H1 (cell line): Measurements from ENCODE around the gene HTD2. TPM values are rescaled to one million over a fixed set of nuclear protein-coding genes. Genes with fewer than 3 reads are reported as not detected.

ENCODE experiments used
- CTCF ChIA-PET: fragments of 300-600 bp; sonication (Branson Sonifier 250); formaldehyde crosslinking; loops from one replicate; lab custom pipeline; 2021; ENCODE audit not compliant: partially characterized antibody; lab: Charles Lee
- POLR2A ChIA-PET: fragments of 300-600 bp; sonication (Branson Sonifier 250); formaldehyde crosslinking; loops from one replicate; lab custom pipeline; 2021; ENCODE audit warnings: inconsistent platforms; ENCODE audit not compliant: partially characterized antibody; lab: Charles Lee
- DNase-seq, 2 experiments: peaks; one replicate each; pipeline versions ENCODE4 v3.0.0 to v3.0.0-alpha.2; 2010 to 2022; ENCODE audit warnings: low spot score in 2 of 2, low read depth in 1 of 2, mixed read lengths in 1 of 2
- FAIRE-seq: peaks from 2 replicates; lab custom pipeline; 2011; peaks lifted over from hg19 to GRCh38; lab: Jason Lieb, UNC
- H2AFZ ChIP-seq: 2 replicates; pipeline ENCODE4 v1.8.1; 2012; ENCODE audit warnings: low read length, inconsistent platforms
- H2AK5ac ChIP-seq: 2 replicates; pipeline ENCODE4 v1.6.1; 2013; ENCODE audit warnings: low read depth, low read length
- H2BK120ac ChIP-seq: replicated peaks from 2 replicates; pipeline ENCODE3; 2013; ENCODE audit warnings: low read depth, low read length, inconsistent platforms
- H2BK12ac ChIP-seq: 2 replicates; pipeline ENCODE4 v1.6.1; 2013; ENCODE audit warnings: low read depth, low read length
- H2BK15ac ChIP-seq: 2 replicates; pipeline ENCODE4 v1.6.1; 2013; ENCODE audit warnings: low read length
- H2BK20ac ChIP-seq: 2 replicates; pipeline ENCODE4 v1.6.1; 2013; ENCODE audit warnings: low read length
- H2BK5ac ChIP-seq: 2 replicates; pipeline ENCODE4 v1.6.1; 2013; ENCODE audit warnings: low read depth, low read length
- H3K14ac ChIP-seq: 2 replicates; pipeline ENCODE4 v1.6.1; 2013; ENCODE audit warnings: inconsistent platforms; ENCODE audit not compliant: insufficient read length
- H3K18ac ChIP-seq: 2 replicates; pipeline ENCODE4 v1.6.1; 2013; ENCODE audit warnings: low read length; ENCODE audit errors: extremely low read depth
- H3K23ac ChIP-seq: 2 replicates; pipeline ENCODE4 v1.6.1; 2013; ENCODE audit warnings: inconsistent platforms; ENCODE audit not compliant: insufficient read length
- H3K23me2 ChIP-seq: 2 replicates; pipeline ENCODE4 v1.6.1; 2013; ENCODE audit warnings: low read depth, low read length
- H3K27ac ChIP-seq: 2 replicates; pipeline ENCODE4 v1.6.1; 2011; ENCODE audit warnings: low read depth, low read length, inconsistent platforms
- H3K27me3 ChIP-seq, 4 experiments: replicated peaks in 1 of 4; 1 replicate in 1 of 4; 2 replicates in 3 of 4; pipeline versions ENCODE4 v1.6.1 to v1.8.1; 2011 to 2013; ENCODE audit warnings: low read length in 3 of 4, mild to moderate bottlenecking in 3 of 4, inconsistent platforms in 2 of 4, mixed read lengths in 2 of 4, moderate library complexity in 1 of 4; ENCODE audit not compliant: control insufficient read depth in 3 of 4, insufficient read depth in 3 of 4; ENCODE audit errors: extremely low read depth in 1 of 4
- H3K36me3 ChIP-seq, 4 experiments: 2 replicates each; pipeline versions ENCODE4 v1.6.1 to v1.8.1; 2011 to 2013; ENCODE audit warnings: mild to moderate bottlenecking in 4 of 4, low read length in 3 of 4, moderate library complexity in 2 of 4, control low read depth in 1 of 4, inconsistent platforms in 1 of 4; ENCODE audit not compliant: insufficient read depth in 4 of 4, control insufficient read depth in 2 of 4
- H3K4ac ChIP-seq: replicated peaks from 2 replicates; pipeline ENCODE3; 2013; ENCODE audit warnings: low read length, low read depth, mixed read lengths, inconsistent platforms; ENCODE audit not compliant: insufficient read length
- H3K4me1 ChIP-seq, 4 experiments: replicated peaks in 1 of 4; 1 replicate in 1 of 4; 2 replicates in 3 of 4; pipeline versions ENCODE4 v1.6.1 to v1.8.1; 2011 to 2013; ENCODE audit warnings: low read length in 3 of 4, inconsistent platforms in 2 of 4, mixed read lengths in 1 of 4; ENCODE audit not compliant: insufficient read depth in 4 of 4, control insufficient read depth in 3 of 4
- H3K4me2 ChIP-seq, 2 experiments: 2 replicates each; pipeline versions ENCODE4 v1.6.1 to v1.8.1; 2011 to 2013; ENCODE audit warnings: low read depth in 2 of 2, low read length in 2 of 2, control low read depth in 1 of 2, inconsistent platforms in 1 of 2, mild to moderate bottlenecking in 1 of 2; ENCODE audit not compliant: insufficient read depth in 1 of 2
- H3K4me3 ChIP-seq, 4 experiments: fragments of 200-600, 300-600 bp in 1 of 4; sonication (generic), shearing (Covaris generic), sonication (Bioruptor Twin) in 1 of 4; 2 replicates each; pipeline versions ENCODE4 v1.5.1 to v1.8.1; 2011 to 2016; ENCODE audit warnings: low read length in 4 of 4, low read depth in 3 of 4, control low read depth in 2 of 4, inconsistent platforms in 2 of 4, mild to moderate bottlenecking in 2 of 4, mixed read lengths in 1 of 4, moderate library complexity in 1 of 4; ENCODE audit not compliant: insufficient read depth in 2 of 4; ENCODE audit errors: extremely low read depth in 1 of 4
- H3K56ac ChIP-seq: replicated peaks from 2 replicates; pipeline ENCODE3; 2013; ENCODE audit warnings: low read depth, mild to moderate bottlenecking, mixed read lengths, low read length, inconsistent platforms; ENCODE audit not compliant: insufficient read length
- H3K79me1 ChIP-seq: 2 replicates; pipeline ENCODE4 v1.6.1; 2013; ENCODE audit warnings: low read depth, low read length, control low read depth
- H3K79me2 ChIP-seq, 2 experiments: 2 replicates each; pipeline versions ENCODE4 v1.6.1 to v1.8.1; 2012 to 2013; ENCODE audit warnings: low read length in 2 of 2, mild to moderate bottlenecking in 2 of 2, inconsistent platforms in 1 of 2; ENCODE audit not compliant: insufficient read depth in 2 of 2, control insufficient read depth in 1 of 2
- H3K9ac ChIP-seq, 4 experiments: replicated peaks in 1 of 4; 1 replicate in 1 of 4; 2 replicates in 3 of 4; pipeline versions ENCODE4 v1.6.1 to v1.8.1; 2011 to 2013; ENCODE audit warnings: low read depth in 3 of 4, low read length in 3 of 4, control low read depth in 2 of 4, mild to moderate bottlenecking in 2 of 4, moderate library complexity in 2 of 4, inconsistent platforms in 1 of 4; ENCODE audit errors: extremely low read depth in 1 of 4
- H3K9me3 ChIP-seq, 2 experiments: 2 replicates each; pipeline versions ENCODE4 v1.6.1 to v1.8.1; 2012 to 2013; ENCODE audit warnings: mild to moderate bottlenecking in 2 of 2, moderate library complexity in 2 of 2, control low read depth in 1 of 2, inconsistent platforms in 1 of 2, low read depth in 1 of 2, low read length in 1 of 2, mixed read lengths in 1 of 2; ENCODE audit not compliant: insufficient read depth in 2 of 2
- H4K20me1 ChIP-seq, 2 experiments: replicated peaks in 1 of 2; 2 replicates each; pipeline versions ENCODE3 to v1.8.1; 2011 to 2013; ENCODE audit warnings: inconsistent platforms in 2 of 2, low read length in 2 of 2, mild to moderate bottlenecking in 1 of 2; ENCODE audit not compliant: insufficient read depth in 2 of 2, control insufficient read depth in 1 of 2
- H4K5ac ChIP-seq: 2 replicates; pipeline ENCODE4 v1.6.1; 2013; ENCODE audit warnings: low read length, low read depth, mixed read lengths, inconsistent platforms; ENCODE audit not compliant: insufficient read length
- H4K8ac ChIP-seq: 2 replicates; pipeline ENCODE4 v1.8.0; 2013; ENCODE audit warnings: mild to moderate bottlenecking, moderate library complexity, low read length, inconsistent platforms; ENCODE audit not compliant: insufficient read depth; ENCODE audit errors: extremely low read depth
- H4K91ac ChIP-seq: replicated peaks from 2 replicates; pipeline ENCODE3; 2013; ENCODE audit warnings: low read length, mixed read lengths, inconsistent platforms; ENCODE audit not compliant: insufficient read length
- ASH2L ChIP-seq: fragments of 200-600, 300-600 bp; sonication (generic); IDR thresholded peaks from one replicate; pipeline ENCODE4 v1.7.1; 2017; ENCODE audit warnings: low read length
- POLR2A ChIP-seq, 2 experiments: IDR thresholded peaks; 1 replicate in 1 of 2; 2 replicates in 1 of 2; pipeline ENCODE4 v1.6.1; 2011; ENCODE audit warnings: low read depth in 2 of 2, low read length in 2 of 2, mild to moderate bottlenecking in 2 of 2; ENCODE audit errors: control extremely low read depth in 1 of 2
- WGBS, 2 experiments: shearing (Covaris generic) in 1 of 2; methylation state at CpG; one replicate each; pipeline versions ENCODE4 v1.1.6 to v1.1.7; 2013 to 2015; ENCODE audit warnings: low lambda C conversion rate in 2 of 2, mixed read lengths in 2 of 2, inconsistent platforms in 1 of 2, low coverage in 1 of 2, missing lambda C conversion rate in 1 of 2; ENCODE audit not compliant: insufficient replicate concordance in 2 of 2, insufficient coverage in 1 of 2, insufficient read length in 1 of 2; ENCODE audit errors: extremely low coverage in 1 of 2, missing lambda C conversion rate in 1 of 2; 5-methylcytosine and 5-hydroxymethylcytosine counted together
- polyA plus RNA-seq, 7 experiments: library from polyadenylated mRNA; depleted of rRNA in 3 of 7; stranded (reverse) in 5 of 7; unstranded in 2 of 7; fragments of >200 nt in 5 of 7; fragments of 200-250 nt in 2 of 7; gene quantifications; 1 replicate in 5 of 7; 2 replicates in 1 of 7; 4 replicates in 1 of 7; pipeline versions ENCODE4 v1.2.1 to v1.2.3, GENCODE V29; 2011 to 2013; ENCODE audit warnings: missing spikeins in 2 of 7, mixed read lengths in 2 of 7
- total RNA-seq: library from RNA; stranded (reverse); fragmentation: NEBNext Ultra II Directional; extraction: Animal tissue kit (Norgen Biotek cat#: 25700); gene quantifications from 2 replicates; pipeline ENCODE4 v1.2.1, GENCODE V29; 2021

HTD2 gene
- total and polyA plus RNA-seq, 2 of the 8 experiments (the other 6 are each of a cell fraction or from before 2014, with no cell fraction given), result 8.8 to 10.8 TPM

- Histone ChIP-seq H3K18ac (no peak overlapping the region), H3K23ac (no peak overlapping the region), H2BK5ac (no peak overlapping the region), H4K91ac (no peak overlapping the region), H3K79me2 (peaks cover 22 to 38% of the 10 kb centered on the region in 2 experiments), H4K8ac (no peak overlapping the region), H3K27me3 (no peaks in the 10 kb centered on the region), H3K9me3 (no peaks in the 10 kb centered on the region), H4K20me1 (peaks cover 8 to 11% of the 10 kb centered on the region in 2 experiments), H2AFZ (no peak overlapping the region), H3K36me3 (peaks cover 8 to 36% (median 24%) of the 10 kb centered on the region in 4 experiments), H3K79me1 (peaks cover 6% of the 10 kb centered on the region), H3K23me2 (peaks cover 5% of the 10 kb centered on the region; the same call in 1 of the 2 replicates), H3K14ac (no peak overlapping the region), H2BK12ac (no peak overlapping the region), H4K5ac (no peak overlapping the region), H3K27ac (no peak overlapping the region), H3K56ac (no peak overlapping the region), H2BK20ac (no peak overlapping the region), H2BK120ac (no peak overlapping the region), H2BK15ac (no peak overlapping the region), H3K4me1 (no peaks in the 10 kb centered on the region), H3K4ac (no peak overlapping the region), H3K9ac (no peak overlapping the region; a peak in 2 of 7 replicates), H3K4me2 (no peak overlapping the region; a peak in 1 of 4 replicates), H2AK5ac (no peak overlapping the region), H3K4me3 (no peak overlapping the region)
- CTCF ChIA-PET, result interaction anchor here (1.0 to 14.4 kb wide), 14 partner anchors 11 to 204 kb away, joined by 3 to 128 read pairs (median 8); partner anchors contain the start of gene KCTD6
- FAIRE-seq (no peak), DNase-seq (no peak)
- POLR2A ChIA-PET, result interaction anchor here (0.6 to 4.4 kb wide), 7 partner anchors 10 to 123 kb away, joined by 3 to 64 read pairs (median 3); partner anchors contain the start of gene ABHD6
- WGBS, 2 experiments, result 84% methylated on average over 1 of the region's 1 CpG; no CpG with 5 or more reads in 1 of the 2 experiments
- TF ChIP-seq ASH2L (no peak), POLR2A (IDR thresholded peaks at IDR 0.05; ENCODE audit: control extremely low read depth in 1 of 2, low read depth in 2 of 2, low read length in 2 of 2) (no peak)
These were observed 2.4 kb downstream of the HTD2 start for GRCh38 chr3:58308728-58309127.
